BE2C (cell line): ENCODE data around the gene USP34.
"Not testable (repeated sequence)": the region's sequence is repeated elsewhere in the genome, so short reads cannot be mapped to it uniquely, and the experiment has no call there.

Experiments used
- DNase-seq: peaks from one replicate; pipeline ENCODE4 v3.0.0-alpha.2; 2020
- H3K27me3 ChIP-seq: fragments of 250-450 bp; sonication (Bioruptor Pico); 2 replicates; pipeline ENCODE4 v1.5.1; 2020; ENCODE audit warnings: mild to moderate bottlenecking
- H3K36me3 ChIP-seq: fragments of 250-450 bp; sonication (Bioruptor Pico); 2 replicates; pipeline ENCODE4 v1.5.1; 2020; ENCODE audit warnings: mild to moderate bottlenecking
- H3K4me1 ChIP-seq: fragments of 250-450 bp; sonication (Bioruptor Pico); 2 replicates; pipeline ENCODE4 v1.5.1; 2020
- H3K4me3 ChIP-seq: 2 replicates; pipeline ENCODE4 v1.5.1; 2011; ENCODE audit warnings: low read depth, low read length
- H3K9me3 ChIP-seq: fragments of 250-450 bp; sonication (Bioruptor Pico); 2 replicates; pipeline ENCODE4 v1.5.1; 2020
- CTCF ChIP-seq: IDR thresholded peaks from 2 replicates; pipeline ENCODE4 v1.5.1; 2012; ENCODE audit warnings: mild to moderate bottlenecking, low read depth, low read length

USP34 gene

GRCh38 chr2:61205132-61205531 lies 265.8 kb downstream of the USP34 start:
- no peaks in the 10 kb centered on the region for H3K4me1 ChIP-seq
- no peak for TF ChIP-seq CTCF
- no peaks in the 10 kb centered on the region for H3K9me3 ChIP-seq
- no peak for DNase-seq
- no peak overlapping the region for H3K4me3 ChIP-seq
- no peaks in the 10 kb centered on the region for H3K27me3 ChIP-seq
- H3K36me3 ChIP-seq = no peaks in the 10 kb centered on the region

GRCh38 chr2:61196671-61197070 lies 274.2 kb downstream of the USP34 start:
- no peak for TF ChIP-seq CTCF
- no peak for DNase-seq
- H3K9me3 ChIP-seq = no peaks in the 10 kb centered on the region
- H3K4me1 ChIP-seq = no peaks in the 10 kb centered on the region
- H3K4me3 ChIP-seq = no peak overlapping the region
- no peaks in the 10 kb centered on the region for H3K27me3 ChIP-seq
- H3K36me3 ChIP-seq = no peaks in the 10 kb centered on the region

GRCh38 chr2:61194646-61195045 lies 276.2 kb downstream of the USP34 start:
- H3K4me3 ChIP-seq, H3K4me1 ChIP-seq, H3K27me3 ChIP-seq, H3K36me3 ChIP-seq, DNase-seq, H3K9me3 ChIP-seq: not testable (repeated sequence)

- DNase-seq = no peak
- Histone ChIP-seq H3K36me3 (peaks cover 4% of the 10 kb centered on the region; the same call in 1 of the 2 replicates), H3K27me3 (no peaks in the 10 kb centered on the region), H3K9me3 (no peaks in the 10 kb centered on the region), H3K4me1 (no peaks in the 10 kb centered on the region), H3K4me3 (no peak overlapping the region)
- TF ChIP-seq CTCF = no peak
These were observed 277.0 kb downstream of the USP34 start for GRCh38 chr2:61193670-61194561.

GRCh38 chr2:61187085-61187484 lies 283.8 kb downstream of the USP34 start:
- no peak for DNase-seq
- Histone ChIP-seq H3K4me1 (no peaks in the 10 kb centered on the region), H3K4me3 (no peak overlapping the region), H3K9me3 (no peaks in the 10 kb centered on the region), H3K27me3 (no peaks in the 10 kb centered on the region), H3K36me3 (peaks cover 17% of the 10 kb centered on the region)
- TF ChIP-seq CTCF = no peak

GRCh38 chr2:61185231-61185728 lies 285.6 kb downstream of the USP34 start:
- DNase-seq = no peak
- no peak for TF ChIP-seq CTCF
- peaks cover 17% of the 10 kb centered on the region for H3K36me3 ChIP-seq
- H3K27me3 ChIP-seq = no peaks in the 10 kb centered on the region
- no peaks in the 10 kb centered on the region for H3K9me3 ChIP-seq
- H3K4me3 ChIP-seq = no peak overlapping the region
- no peaks in the 10 kb centered on the region for H3K4me1 ChIP-seq
